SIG-M5 (cell line): ENCODE measurements around the gene TTC24.
"Not testable (repeated sequence)": the region's sequence is repeated elsewhere in the genome, so short reads cannot be mapped to it uniquely, and the experiment has no call there.

Experiments
- DNase-seq: peaks from one replicate; lab custom pipeline; 2025; lab: John Stamatoyannopoulos, UW

The TTC24 gene

GRCh38 chr1:156608981-156609380 lies 29.5 kb downstream of the TTC24 start:
- no peak for DNase-seq

GRCh38 chr1:156610072-156610471 lies 30.5 kb downstream of the TTC24 start:
- not testable (repeated sequence) for DNase-seq

GRCh38 chr1:156612666-156613065 lies 33.1 kb downstream of the TTC24 start:
- no peak for DNase-seq

DNA sequence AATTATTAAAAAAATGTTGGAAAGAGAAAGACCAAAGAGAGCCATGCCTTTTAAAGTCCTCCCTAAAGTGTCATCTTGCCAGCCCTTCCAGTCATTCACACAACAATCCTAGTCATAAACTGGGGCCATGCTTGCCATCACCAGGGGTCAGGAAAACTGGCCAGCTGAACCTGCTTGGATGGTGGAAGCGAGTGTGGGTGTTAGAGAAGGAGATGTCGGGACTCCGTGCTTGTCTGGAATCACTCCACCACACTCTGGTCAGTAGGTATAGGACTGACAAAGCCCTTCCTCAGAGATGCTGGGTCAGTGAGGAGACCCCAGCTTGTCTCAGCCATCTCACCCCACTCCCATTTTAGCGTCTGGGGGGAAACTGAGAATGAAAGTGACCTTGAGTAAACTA lies 36.4 kb downstream of the TTC24 start:
- DNase-seq: no peak

- DNase-seq: no peak
These were observed 36.9 kb downstream of the TTC24 start for GRCh38 chr1:156616463-156616862.

DNA sequence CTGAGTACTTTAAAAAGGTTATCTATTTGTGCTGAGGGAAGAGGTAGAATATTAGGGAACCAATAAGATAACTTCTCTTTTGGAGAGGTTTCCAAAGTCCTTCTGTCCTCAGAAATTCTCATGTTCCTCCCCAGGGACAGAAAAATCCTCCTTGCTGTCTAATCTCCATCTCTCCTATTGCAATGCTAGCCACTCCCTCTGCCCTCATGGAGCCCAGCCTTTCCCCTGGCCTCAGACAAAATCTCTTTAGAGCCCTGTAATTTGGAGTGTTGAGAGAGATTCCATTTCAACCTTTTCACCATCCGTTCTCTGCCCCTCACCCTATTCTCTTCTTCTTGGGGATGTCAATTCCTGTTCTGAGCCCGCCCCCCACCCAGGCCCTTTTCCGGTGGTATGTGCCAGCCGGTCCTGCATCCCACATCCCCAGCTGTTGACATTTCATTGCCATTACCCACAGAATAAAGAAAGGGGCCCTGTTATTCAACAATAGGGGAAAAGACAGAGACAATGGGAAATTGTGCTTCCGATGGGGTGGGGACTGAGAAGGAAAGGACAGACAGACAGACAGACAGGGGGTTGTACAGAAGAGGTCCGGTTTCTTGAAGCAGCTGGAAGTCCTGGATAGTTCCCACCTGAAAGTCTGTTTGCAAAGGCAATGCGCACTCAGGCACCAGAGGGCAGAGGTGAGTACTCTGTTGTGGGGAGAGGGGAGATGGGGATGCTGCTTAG lies 39.5 kb downstream of the TTC24 start, which contains the start of gene HAPLN2:
Gene HAPLN2, plus strand, starts transcription at position 563 of the 729 bp plus-strand sequence. CDS start 4,076 bp downstream, outside the sequence.
- no peak for DNase-seq

DNA sequence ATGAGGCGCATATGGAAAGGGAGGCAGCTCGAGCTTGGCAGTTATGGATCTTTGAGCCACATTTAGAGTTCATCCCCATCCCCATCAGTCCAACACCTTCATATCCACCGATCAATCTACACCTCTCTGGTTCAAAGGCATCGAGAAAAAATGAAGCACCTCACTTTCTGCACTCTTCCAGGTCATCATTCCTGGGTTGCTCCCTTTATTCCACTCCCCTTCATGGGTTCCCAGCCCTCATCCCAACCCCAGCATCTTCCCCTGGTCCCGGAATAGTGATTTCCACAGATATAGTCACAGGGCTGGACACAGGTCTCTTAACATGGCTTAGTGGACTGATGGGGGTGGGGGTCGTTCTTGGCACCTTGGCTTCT lies 40.0 kb downstream of the TTC24 start:
- DNase-seq: no peak

- no peak for DNase-seq
These were observed 43.2 kb downstream of the TTC24 start for GRCh38 chr1:156622581-156623297.

- no peak for DNase-seq
These were observed 44.7 kb downstream of the TTC24 start for GRCh38 chr1:156623946-156624813.

GRCh38 chr1:156624814-156625435 lies 45.4 kb downstream of the TTC24 start:
- no peak for DNase-seq

GRCh38 chr1:156625436-156626078 lies 46.0 kb downstream of the TTC24 start:
- no peak for DNase-seq

DNA sequence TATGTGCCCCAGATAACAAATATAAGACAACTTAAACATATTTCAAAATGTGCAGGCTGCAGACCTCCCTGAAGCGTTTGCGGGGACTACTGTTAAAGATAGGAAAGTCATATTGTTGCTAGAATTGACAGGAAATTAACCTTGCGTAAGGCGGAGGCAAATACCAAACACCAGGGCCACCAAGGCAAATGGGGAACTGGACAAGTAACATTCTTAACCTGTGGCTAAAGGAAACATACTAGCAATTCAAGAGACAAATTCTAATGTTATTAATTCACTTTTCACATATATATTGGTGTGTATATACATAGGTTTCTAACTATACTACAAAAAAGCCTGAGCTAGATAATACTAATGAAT lies 46.5 kb downstream of the TTC24 start:
- DNase-seq: no peak

DNA sequence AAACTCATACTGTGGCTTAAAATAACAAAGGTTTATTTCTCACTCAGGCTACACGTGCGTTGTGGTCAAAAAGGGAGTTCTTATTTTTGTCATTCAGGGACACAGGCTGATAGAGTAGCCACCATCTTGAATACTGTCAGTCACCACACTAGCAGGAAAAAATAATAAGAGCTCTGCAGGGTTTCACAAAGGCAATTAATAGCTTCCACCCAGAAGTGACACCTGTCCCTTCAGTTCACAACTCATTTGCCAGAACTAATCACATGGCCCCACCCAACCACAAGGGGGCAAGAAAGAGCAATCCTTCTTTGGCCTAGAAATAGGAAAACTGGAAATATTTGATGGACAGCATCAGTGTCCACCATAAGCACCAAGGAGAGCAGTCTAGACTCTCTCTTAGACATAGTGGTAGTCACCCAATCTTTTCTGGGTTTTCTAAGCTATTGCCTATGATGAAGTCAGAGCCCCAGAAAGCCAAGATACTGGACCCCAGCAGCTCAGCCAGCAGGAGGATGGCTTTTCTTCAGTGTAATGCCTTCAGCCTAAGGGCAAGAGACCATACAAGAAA lies 47.9 kb downstream of the TTC24 start:
- DNase-seq: no peak

DNA sequence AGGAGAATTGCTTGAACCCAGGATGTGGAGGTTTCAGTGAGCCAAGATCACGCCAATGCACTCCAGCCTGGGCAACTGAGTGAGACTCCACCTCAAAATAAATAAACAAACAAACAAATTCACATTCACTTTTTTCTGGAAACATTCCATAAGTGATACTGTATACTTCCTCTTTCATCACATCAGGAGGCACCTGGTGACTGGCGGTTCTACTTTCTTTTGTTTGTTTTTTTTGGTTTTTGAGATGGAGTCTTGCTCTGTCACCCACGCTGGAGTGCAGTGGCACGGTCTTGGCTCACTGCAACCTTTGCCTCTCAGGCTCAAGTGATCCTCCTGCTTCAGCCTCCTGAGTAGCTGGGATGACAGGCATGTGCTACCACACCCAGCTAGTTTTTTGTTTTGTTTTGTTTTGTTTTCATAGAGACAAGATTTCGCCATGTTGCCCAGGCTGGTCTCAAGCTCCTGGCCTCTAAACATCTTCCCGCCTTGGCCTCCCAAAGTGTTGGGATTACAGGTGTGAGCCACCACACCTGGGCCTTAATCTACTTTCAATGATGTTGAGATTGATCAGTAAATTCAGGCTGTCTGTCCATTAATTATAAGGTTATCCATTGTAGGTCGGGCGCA lies 50.4 kb downstream of the TTC24 start:
- no peak for DNase-seq

DNA sequence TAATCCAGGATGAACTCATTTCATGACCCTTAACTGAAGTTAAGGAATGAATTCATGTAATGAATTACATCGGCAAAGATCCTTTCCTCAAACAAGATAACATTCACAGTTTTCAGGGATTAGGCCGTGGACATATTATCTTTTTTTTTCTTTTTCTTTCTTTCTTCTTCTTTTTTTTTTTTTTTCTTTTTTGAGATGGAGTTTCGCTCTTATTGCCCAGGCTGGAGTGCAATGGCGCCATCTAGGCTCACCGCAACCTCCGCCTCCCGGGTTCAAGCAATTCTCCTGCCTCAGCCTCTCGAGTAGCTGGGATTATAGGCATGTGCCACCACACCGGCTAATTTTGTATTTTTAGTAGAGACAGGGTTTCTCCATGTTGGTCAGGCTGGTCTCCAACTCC lies 51.6 kb downstream of the TTC24 start:
- not testable (repeated sequence) for DNase-seq

GRCh38 chr1:156632355-156632754 lies 52.8 kb downstream of the TTC24 start:
- no peak for DNase-seq
